ENCODE data around the gene MARCHF3.
A peak's percentile ranks its signal among the peaks of the same experiment; 100 is the strongest.

Gene MARCHF3

GRCh38 chr5:126995689-126996088 is 34.7 kb downstream of the MARCHF3 start:
- no peak for DNase-seq (ENCODE audit: low read depth)
- H3K4me3 ChIP-seq (ENCODE audit: low read depth, low read length): no peak overlapping the region

GRCh38 chr5:126995039-126995438 is 35.3 kb downstream of the MARCHF3 start:
- DNase-seq (ENCODE audit: low read depth): no peak
- H3K4me3 ChIP-seq (ENCODE audit: low read depth, low read length): no peak overlapping the region

- DNase-seq (ENCODE audit: low read depth): no peak
- H3K4me3 ChIP-seq (ENCODE audit: low read depth, low read length): no peak overlapping the region
These were observed 35.9 kb downstream of the MARCHF3 start for GRCh38 chr5:126994485-126994884.

GRCh38 chr5:126988021-126988569 is 42.3 kb downstream of the MARCHF3 start:
- no peak for DNase-seq (ENCODE audit: low read depth)
- H3K4me3 ChIP-seq (ENCODE audit: low read depth, low read length): no peak overlapping the region

- DNase-seq (ENCODE audit: low read depth): no peak
These were observed 43.0 kb downstream of the MARCHF3 start for GRCh38 chr5:126987271-126987899.

GRCh38 chr5:126984632-126985031 is 45.7 kb downstream of the MARCHF3 start:
- H3K4me3 ChIP-seq (ENCODE audit: low read depth, low read length): no peak overlapping the region
- DNase-seq (ENCODE audit: low read depth): no peak

More at GRCh38 chr5:126987271-126987899, 43.0 kb downstream of the MARCHF3 start:
- H3K4me3 ChIP-seq (ENCODE audit: low read depth, low read length): no peak overlapping the region

GRCh38 chr5:126983874-126984266 is 46.5 kb downstream of the MARCHF3 start:
- no peak for DNase-seq (ENCODE audit: low read depth)
- H3K4me3 ChIP-seq (ENCODE audit: low read depth, low read length): no peak overlapping the region

- no peak overlapping the region for H3K4me3 ChIP-seq (ENCODE audit: low read depth, low read length)
- no peak for DNase-seq (ENCODE audit: low read depth)
These were observed 47.2 kb downstream of the MARCHF3 start for GRCh38 chr5:126982926-126983873.

- H3K4me3 ChIP-seq (ENCODE audit: low read depth, low read length): no peak overlapping the region
- no peak for DNase-seq (ENCODE audit: low read depth)
These were observed 48.2 kb downstream of the MARCHF3 start for GRCh38 chr5:126982202-126982601.

GRCh38 chr5:126981701-126982100 is 48.7 kb downstream of the MARCHF3 start:
- no peak for DNase-seq (ENCODE audit: low read depth)
- H3K4me3 ChIP-seq (ENCODE audit: low read depth, low read length): no peak overlapping the region

GRCh38 chr5:126981222-126981621 is 49.1 kb downstream of the MARCHF3 start:
- no peak overlapping the region for H3K4me3 ChIP-seq (ENCODE audit: low read depth, low read length)
- DNase-seq (ENCODE audit: low read depth): no peak

- H3K4me3 ChIP-seq (ENCODE audit: low read depth, low read length): no peak overlapping the region
- no peak for DNase-seq (ENCODE audit: low read depth)
These were observed 52.1 kb downstream of the MARCHF3 start for GRCh38 chr5:126978258-126978657.

GRCh38 chr5:126976520-126977172 is 53.7 kb downstream of the MARCHF3 start:
- no peak for DNase-seq (ENCODE audit: low read depth)

GRCh38 chr5:126975796-126976195 is 54.6 kb downstream of the MARCHF3 start:
- H3K4me3 ChIP-seq (ENCODE audit: low read depth, low read length): no peak overlapping the region

More at GRCh38 chr5:126976520-126977172, 53.7 kb downstream of the MARCHF3 start:
- H3K4me3 ChIP-seq (ENCODE audit: low read depth, low read length): no peak overlapping the region

GRCh38 chr5:126973193-126973592 is 57.2 kb downstream of the MARCHF3 start:
- DNase-seq (ENCODE audit: low read depth): no peak
- H3K4me3 ChIP-seq (ENCODE audit: low read depth, low read length): no peak overlapping the region

More at GRCh38 chr5:126975796-126976195, 54.6 kb downstream of the MARCHF3 start:
- DNase-seq (ENCODE audit: low read depth): no peak

GRCh38 chr5:126972062-126972895 is 58.1 kb downstream of the MARCHF3 start:
- H3K4me3 ChIP-seq (ENCODE audit: low read depth, low read length): no peak overlapping the region

GRCh38 chr5:126971455-126972031 is 58.8 kb downstream of the MARCHF3 start:
- no peak overlapping the region for H3K4me3 ChIP-seq (ENCODE audit: low read depth, low read length)
- DNase-seq (ENCODE audit: low read depth): no peak

More at GRCh38 chr5:126972062-126972895, 58.1 kb downstream of the MARCHF3 start:
- DNase-seq (ENCODE audit: low read depth): peak; percentile 27

- peak; percentile 79 for DNase-seq (ENCODE audit: low read depth)
These were observed 59.8 kb downstream of the MARCHF3 start for GRCh38 chr5:126970517-126971017.

More at GRCh38 chr5:126970517-126971017, 59.8 kb downstream of the MARCHF3 start:
- no peak overlapping the region for H3K4me3 ChIP-seq (ENCODE audit: low read depth, low read length)
